OCI-LY1 (cell line): ENCODE results near the gene RPL39L.

ENCODE experiments used
- H2AFZ ChIP-seq: fragments of 200-600 bp; sonication (generic), shearing (Covaris generic); 2 replicates; pipeline ENCODE4 v1.6.0; 2014; ENCODE audit warnings: antibody characterized with exemption, mild to moderate bottlenecking, low read length
- H3F3A ChIP-seq: fragments of 200-600 bp; sonication (generic), shearing (Covaris generic); 2 replicates; pipeline ENCODE4 v1.6.0; 2014; ENCODE audit warnings: mild to moderate bottlenecking, antibody characterized with exemption, low read length, moderate library complexity; ENCODE audit not compliant: insufficient read depth
- H3K27ac ChIP-seq: fragments of 200-600 bp; sonication (generic); 2 replicates; pipeline ENCODE4 v1.5.1; 2014; ENCODE audit warnings: low read length, mixed run types, mild to moderate bottlenecking, low read depth; ENCODE audit not compliant: poor library complexity, severe bottlenecking
- H3K27me3 ChIP-seq: fragments of 200-600 bp; sonication (generic); 2 replicates; pipeline ENCODE4 v1.6.0; 2014; ENCODE audit warnings: antibody characterized with exemption, mild to moderate bottlenecking, low read length, moderate library complexity; ENCODE audit not compliant: insufficient read depth
- H3K36me3 ChIP-seq: fragments of 200-600 bp; sonication (generic); 2 replicates; pipeline ENCODE4 v1.6.1; 2014; ENCODE audit warnings: mild to moderate bottlenecking, antibody characterized with exemption, low read length, moderate library complexity, mixed read lengths; ENCODE audit not compliant: insufficient read depth
- H3K4me1 ChIP-seq: fragments of 200-600 bp; sonication (generic); 2 replicates; pipeline ENCODE4 v1.5.1; 2014; ENCODE audit warnings: mild to moderate bottlenecking, low read length, moderate library complexity; ENCODE audit not compliant: insufficient read depth, severe bottlenecking
- H3K4me2 ChIP-seq: fragments of 200-600 bp; sonication (generic), shearing (Covaris generic); 2 replicates; pipeline ENCODE4 v1.6.1; 2014; ENCODE audit warnings: low read length
- H3K4me3 ChIP-seq: fragments of 200-600 bp; sonication (generic); 2 replicates; pipeline ENCODE4 v1.5.1; 2014; ENCODE audit warnings: low read length, low read depth, mild to moderate bottlenecking, mixed read lengths; ENCODE audit not compliant: poor library complexity, severe bottlenecking
- H3K79me2 ChIP-seq: fragments of 200-600 bp; shearing (Covaris generic); 2 replicates; pipeline ENCODE4 v1.6.1; 2016; ENCODE audit warnings: mixed run types, low read length, mixed read lengths; ENCODE audit not compliant: insufficient read depth
- H3K9ac ChIP-seq: fragments of 200-600 bp; sonication (generic), shearing (Covaris generic); 2 replicates; pipeline ENCODE4 v1.6.1; 2014; ENCODE audit warnings: mild to moderate bottlenecking, low read length, mixed read lengths
- H3K9me2 ChIP-seq: fragments of 200-600 bp; sonication (generic), shearing (Covaris generic); 2 replicates; pipeline ENCODE4 v1.6.1; 2014; ENCODE audit warnings: low read depth, mild to moderate bottlenecking, low read length, mixed read lengths
- H3K9me3 ChIP-seq: fragments of 200-600 bp; shearing (Covaris generic); 2 replicates; pipeline ENCODE4 v1.6.1; 2014; ENCODE audit warnings: low read length, mixed read lengths
- H4K20me1 ChIP-seq: fragments of 200-600 bp; sonication (generic), shearing (Covaris generic); 2 replicates; pipeline ENCODE4 v1.6.0; 2016; ENCODE audit warnings: mild to moderate bottlenecking, low read length; ENCODE audit not compliant: insufficient read depth
- CTCF ChIP-seq: fragments of 200-600 bp; sonication (generic), shearing (Covaris generic); IDR thresholded peaks from 2 replicates; pipeline ENCODE4 v1.5.1; 2017; ENCODE audit warnings: mild to moderate bottlenecking, antibody characterized with exemption, low read length, moderate library complexity, mixed read lengths
- EZH2 ChIP-seq: fragments of 200-600 bp; sonication (generic), shearing (Covaris generic); IDR thresholded peaks from 2 replicates; pipeline ENCODE4 v1.8.0; 2017; ENCODE audit warnings: borderline replicate concordance, mixed run types, mild to moderate bottlenecking, antibody characterized with exemption, low read length, moderate library complexity, mixed read lengths

Gene RPL39L

GRCh38 chr3:187076297-187076696 lies 63.0 kb downstream of the RPL39L start:
- Histone ChIP-seq H3K9me3 (no peaks in the 10 kb centered on the region), H3F3A (peaks cover 5% of the 10 kb centered on the region; the same call in 1 of the 2 replicates), H3K27me3 (no peaks in the 10 kb centered on the region), H3K27ac (peak overlapping the region; percentile 15), H3K79me2 (no peaks in the 10 kb centered on the region), H3K4me1 (peaks cover 23% of the 10 kb centered on the region), H3K36me3 (peaks cover 74% of the 10 kb centered on the region), H2AFZ (no peak overlapping the region), H3K4me3 (no peak overlapping the region), H3K9ac (no peak overlapping the region), H4K20me1 (no peaks in the 10 kb centered on the region), H3K9me2 (no peaks in the 10 kb centered on the region), H3K4me2 (no peak overlapping the region)
- TF ChIP-seq CTCF (no peak), EZH2 (no peak)

GRCh38 chr3:187074846-187075245 lies 64.5 kb downstream of the RPL39L start:
- no peak overlapping the region for H3K27ac ChIP-seq
- H3K36me3 ChIP-seq: peaks cover 88% of the 10 kb centered on the region
- H3K9me3 ChIP-seq: no peaks in the 10 kb centered on the region
- no peaks in the 10 kb centered on the region for H3K9me2 ChIP-seq
- H3K27me3 ChIP-seq: no peaks in the 10 kb centered on the region
- H4K20me1 ChIP-seq: no peaks in the 10 kb centered on the region
- no peak overlapping the region for H2AFZ ChIP-seq
- no peak overlapping the region for H3K4me3 ChIP-seq
- no peaks in the 10 kb centered on the region for H3K79me2 ChIP-seq
- no peak overlapping the region for H3K4me2 ChIP-seq
- peaks cover 5% of the 10 kb centered on the region; the same call in 1 of the 2 replicates for H3F3A ChIP-seq
- H3K9ac ChIP-seq: no peak overlapping the region
- TF ChIP-seq CTCF (no peak), EZH2 (no peak)
- peaks cover 38% of the 10 kb centered on the region for H3K4me1 ChIP-seq

GRCh38 chr3:187073581-187074098 lies 65.7 kb downstream of the RPL39L start:
- TF ChIP-seq CTCF (no peak), EZH2 (no peak)
- Histone ChIP-seq H2AFZ (no peak overlapping the region), H3K27ac (peak overlapping the region; percentile 98), H3K4me3 (peak overlapping the region; percentile 15), H3K79me2 (no peaks in the 10 kb centered on the region), H3K36me3 (peaks cover 94% of the 10 kb centered on the region), H3K4me2 (no peak overlapping the region), H3K4me1 (peaks cover 50% of the 10 kb centered on the region), H3K9ac (no peak overlapping the region; the same call in 1 of the 2 replicates), H3K9me2 (no peaks in the 10 kb centered on the region), H3K27me3 (no peaks in the 10 kb centered on the region), H3F3A (peaks cover 5% of the 10 kb centered on the region; the same call in 1 of the 2 replicates), H4K20me1 (no peaks in the 10 kb centered on the region), H3K9me3 (no peaks in the 10 kb centered on the region)
